ENCODE measurements around the gene RBM3.

The RBM3 gene

GRCh38 chrX:48573690-48574269 is 504 bp upstream of the RBM3 start:
- H3K4me3 ChIP-seq (ENCODE audit: low read depth in 1 of 2, low read length in 2 of 2): peak overlapping the region; percentile 5 to 85; a peak in 3 of 4 replicates
- H2AFZ ChIP-seq (ENCODE audit: low read depth, low read length): peak overlapping the region; percentile 89
- H3K4me2 ChIP-seq (ENCODE audit: insufficient read depth, low read length): peak overlapping the region; percentile 89
- peaks cover 23% of the 10 kb centered on the region for H3K4me1 ChIP-seq (ENCODE audit: insufficient read depth, low read length)
- H3K9ac ChIP-seq (ENCODE audit: low read depth, low read length): peak overlapping the region; percentile 91
- H3K27me3 ChIP-seq (ENCODE audit: insufficient read depth, low read length, poor library complexity): no peaks in the 10 kb centered on the region
- ATAC-seq (ENCODE audit: insufficient read depth, low read depth) (no peak), DNase-seq (no peak)
- peak overlapping the region; percentile 98 for H3K27ac ChIP-seq (ENCODE audit: low read length)
- TF ChIP-seq, protein P1, sequence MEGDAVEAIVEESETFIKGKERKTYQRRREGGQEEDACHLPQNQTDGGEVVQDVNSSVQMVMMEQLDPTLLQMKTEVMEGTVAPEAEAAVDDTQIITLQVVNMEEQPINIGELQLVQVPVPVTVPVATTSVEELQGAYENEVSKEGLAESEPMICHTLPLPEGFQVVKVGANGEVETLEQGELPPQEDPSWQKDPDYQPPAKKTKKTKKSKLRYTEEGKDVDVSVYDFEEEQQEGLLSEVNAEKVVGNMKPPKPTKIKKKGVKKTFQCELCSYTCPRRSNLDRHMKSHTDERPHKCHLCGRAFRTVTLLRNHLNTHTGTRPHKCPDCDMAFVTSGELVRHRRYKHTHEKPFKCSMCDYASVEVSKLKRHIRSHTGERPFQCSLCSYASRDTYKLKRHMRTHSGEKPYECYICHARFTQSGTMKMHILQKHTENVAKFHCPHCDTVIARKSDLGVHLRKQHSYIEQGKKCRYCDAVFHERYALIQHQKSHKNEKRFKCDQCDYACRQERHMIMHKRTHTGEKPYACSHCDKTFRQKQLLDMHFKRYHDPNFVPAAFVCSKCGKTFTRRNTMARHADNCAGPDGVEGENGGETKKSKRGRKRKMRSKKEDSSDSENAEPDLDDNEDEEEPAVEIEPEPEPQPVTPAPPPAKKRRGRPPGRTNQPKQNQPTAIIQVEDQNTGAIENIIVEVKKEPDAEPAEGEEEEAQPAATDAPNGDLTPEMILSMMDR (IDR thresholded peaks at IDR 0.05; ENCODE audit: borderline replicate concordance, extremely low read depth, low read length, poor library complexity, severe bottlenecking): no peak
- TF ChIP-seq EZH2 (IDR thresholded peaks at IDR 0.05; ENCODE audit: borderline replicate concordance, low read depth, low read length, severe bottlenecking): no peak
- H3K79me2 ChIP-seq (ENCODE audit: insufficient read depth, low read length): peaks cover 21% of the 10 kb centered on the region
- H4K20me1 ChIP-seq (ENCODE audit: insufficient read depth, low read length): peaks cover 21% of the 10 kb centered on the region
- H3K9me3 ChIP-seq (ENCODE audit: insufficient read depth, low read length, severe bottlenecking): no peaks in the 10 kb centered on the region
- H3K36me3 ChIP-seq (ENCODE audit: insufficient read depth, low read length): peaks cover 37% of the 10 kb centered on the region

GRCh38 chrX:48575642-48576041 is 1.4 kb downstream of the RBM3 start:
- DNase-seq (no peak), ATAC-seq (ENCODE audit: insufficient read depth, low read depth) (no peak)
- Histone ChIP-seq H3K4me3 (ENCODE audit: low read depth in 1 of 2, low read length in 2 of 2) (peak overlapping the region; percentile 83 to 85; a peak in 3 of 4 replicates), H3K4me2 (ENCODE audit: insufficient read depth, low read length) (peak overlapping the region; percentile 89), H3K4me1 (ENCODE audit: insufficient read depth, low read length) (peaks cover 23% of the 10 kb centered on the region), H3K27ac (ENCODE audit: low read length) (peak overlapping the region; percentile 98), H3K79me2 (ENCODE audit: insufficient read depth, low read length) (peaks cover 21% of the 10 kb centered on the region), H3K27me3 (ENCODE audit: insufficient read depth, low read length, poor library complexity) (no peaks in the 10 kb centered on the region), H3K9ac (ENCODE audit: low read depth, low read length) (peak overlapping the region; percentile 91), H3K9me3 (ENCODE audit: insufficient read depth, low read length, severe bottlenecking) (no peaks in the 10 kb centered on the region), H4K20me1 (ENCODE audit: insufficient read depth, low read length) (peaks cover 24% of the 10 kb centered on the region), H2AFZ (ENCODE audit: low read depth, low read length) (no peak overlapping the region), H3K36me3 (ENCODE audit: insufficient read depth, low read length) (peaks cover 43% of the 10 kb centered on the region)
- no peak for TF ChIP-seq EZH2 (IDR thresholded peaks at IDR 0.05; ENCODE audit: borderline replicate concordance, low read depth, low read length, severe bottlenecking)
- TF ChIP-seq, protein P1 (IDR thresholded peaks at IDR 0.05; ENCODE audit: borderline replicate concordance, extremely low read depth, low read length, poor library complexity, severe bottlenecking): no peak

DNA sequence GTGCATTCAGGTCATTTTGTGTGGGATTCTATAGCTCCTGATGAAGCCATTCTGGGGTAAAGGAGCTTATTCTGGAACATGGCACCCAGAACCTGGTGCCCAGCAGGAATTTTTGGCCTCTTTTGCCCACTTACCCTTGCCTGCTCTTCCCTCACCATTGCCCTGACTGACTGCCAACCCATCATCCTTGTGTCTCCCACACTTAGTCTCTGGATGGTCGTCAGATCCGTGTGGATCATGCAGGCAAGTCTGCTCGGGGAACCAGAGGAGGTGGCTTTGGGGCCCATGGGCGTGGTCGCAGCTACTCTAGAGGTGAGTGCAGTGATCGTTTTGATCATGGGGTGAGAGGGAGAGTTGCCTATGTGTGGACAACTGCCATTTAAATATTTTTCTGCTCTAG is 1.8 kb downstream of the RBM3 start:
- Histone ChIP-seq H2AFZ (ENCODE audit: low read depth, low read length) (no peak overlapping the region), H3K79me2 (ENCODE audit: insufficient read depth, low read length) (peaks cover 21% of the 10 kb centered on the region), H3K36me3 (ENCODE audit: insufficient read depth, low read length) (peaks cover 43% of the 10 kb centered on the region), H3K4me2 (ENCODE audit: insufficient read depth, low read length) (peak overlapping the region; percentile 89; the same call in 1 of the 2 replicates), H4K20me1 (ENCODE audit: insufficient read depth, low read length) (peaks cover 24% of the 10 kb centered on the region), H3K27ac (ENCODE audit: low read length) (no peak overlapping the region), H3K4me1 (ENCODE audit: insufficient read depth, low read length) (peaks cover 23% of the 10 kb centered on the region), H3K9me3 (ENCODE audit: insufficient read depth, low read length, severe bottlenecking) (no peaks in the 10 kb centered on the region), H3K27me3 (ENCODE audit: insufficient read depth, low read length, poor library complexity) (no peaks in the 10 kb centered on the region), H3K9ac (ENCODE audit: low read depth, low read length) (peak overlapping the region; percentile 91; the same call in 1 of the 2 replicates), H3K4me3 (ENCODE audit: low read depth in 1 of 2, low read length in 2 of 2) (peak overlapping the region in 1 of 2 experiments; percentile 85; a peak in 2 of 4 replicates)
- ATAC-seq (ENCODE audit: insufficient read depth, low read depth): no peak
- TF ChIP-seq, protein P1 (IDR thresholded peaks at IDR 0.05; ENCODE audit: borderline replicate concordance, extremely low read depth, low read length, poor library complexity, severe bottlenecking): no peak
- TF ChIP-seq EZH2 (IDR thresholded peaks at IDR 0.05; ENCODE audit: borderline replicate concordance, low read depth, low read length, severe bottlenecking): no peak
- DNase-seq: no peak

Measured in DND-41 (cell line).